K562 (cell line): Measurements from ENCODE around the gene UBXN10. TPM values are rescaled to one million over a fixed set of nuclear protein-coding genes. Genes with fewer than 3 reads are reported as not detected.

Source experiments
- ATAC-seq: fragments of 200-7000 bp; cut with Tn5 transposase; 3 replicates; pipeline ENCODE4 v1.9.1; 2020; ENCODE audit warnings: moderate library complexity
- BruUV-seq: library from RNA; stranded (reverse); fragments of 400-500 nt; replicated peaks from 2 replicates; lab custom pipeline; 2021; lab: Mats Ljungman, UMichigan
- CTCF ChIA-PET: fragments of 300-600 bp; formaldehyde crosslinking; extraction: SDS; loops from one replicate; lab custom pipeline; 2021; ENCODE audit warnings: low intra/inter-chr PET ratio; lab: Yijun Ruan, JAX
- POLR2A ChIA-PET: fragments of 300-600, 350-650 bp; sonication (Branson Sonifier 250); formaldehyde crosslinking; extraction: SDS; loops from one replicate; lab custom pipeline; 2021; ENCODE audit warnings: antibody characterized with exemption, inconsistent platforms; lab: Yijun Ruan, JAX
- DNase-seq, 4 experiments: peaks; one replicate each; pipeline versions ENCODE4 v3.0.0 to v3.0.0-alpha.2; 2011 to 2018; ENCODE audit warnings: low spot score in 3 of 4, mixed read lengths in 3 of 4; ENCODE audit errors: extremely low read depth in 1 of 4
- FAIRE-seq: peaks from 2 replicates; lab custom pipeline; 2011; peaks lifted over from hg19 to GRCh38; lab: Jason Lieb, UNC
- H2AFZ ChIP-seq: 2 replicates; pipeline ENCODE4 v1.6.0; 2011; ENCODE audit warnings: low read depth, low read length, control low read depth, inconsistent platforms
- H3K27ac ChIP-seq: fragments of 200-600 bp; 3 replicates; pipeline ENCODE4 v1.8.0; 2011; ENCODE audit warnings: low read depth, mild to moderate bottlenecking, control low read depth, inconsistent platforms, low read length, moderate library complexity, mixed read lengths; ENCODE audit errors: extremely low read depth
- H3K27me3 ChIP-seq, 2 experiments: fragments of 300-600 bp in 1 of 2; 2 replicates in 1 of 2; 3 replicates in 1 of 2; pipeline versions ENCODE4 v1.6.0 to v1.8.0; 2011; ENCODE audit warnings: inconsistent platforms in 2 of 2, low read length in 2 of 2, mild to moderate bottlenecking in 1 of 2, mixed read lengths in 1 of 2, moderate library complexity in 1 of 2; ENCODE audit not compliant: control insufficient read depth in 2 of 2, insufficient read depth in 2 of 2
- H3K36me3 ChIP-seq: fragments of 300-600 bp; 3 replicates; pipeline ENCODE4 v1.8.0; 2011; ENCODE audit warnings: mild to moderate bottlenecking, low read length, inconsistent platforms; ENCODE audit not compliant: control insufficient read depth, insufficient read depth
- H3K4me1 ChIP-seq, 2 experiments: fragments of 200-600 bp in 1 of 2; replicated peaks in 1 of 2; 2 replicates in 1 of 2; 3 replicates in 1 of 2; pipeline versions ENCODE4 v1.5.1 to v1.8.0; 2011; ENCODE audit warnings: inconsistent platforms in 2 of 2, low read length in 2 of 2, mild to moderate bottlenecking in 1 of 2, mixed read lengths in 1 of 2, moderate library complexity in 1 of 2; ENCODE audit not compliant: control insufficient read depth in 2 of 2, insufficient read depth in 2 of 2
- H3K4me2 ChIP-seq: 2 replicates; pipeline ENCODE4 v1.6.1; 2011; ENCODE audit warnings: low read length, control low read depth, inconsistent platforms, mixed read lengths; ENCODE audit not compliant: insufficient read depth
- H3K4me3 ChIP-seq: fragments of 200-600 bp; sonication (generic), shearing (Covaris generic); 2 replicates; pipeline ENCODE4 v1.5.1; 2016; ENCODE audit warnings: control low read depth, inconsistent platforms
- H3K79me2 ChIP-seq: fragments of 200-600 bp; 3 replicates; pipeline ENCODE4 v1.8.0; 2011; ENCODE audit warnings: low read length, inconsistent platforms; ENCODE audit not compliant: control insufficient read depth, insufficient read depth
- H3K9ac ChIP-seq, 2 experiments: 2 replicates each; pipeline versions ENCODE4 v1.6.0 to v1.6.1; 2011; ENCODE audit warnings: low read depth in 2 of 2, low read length in 2 of 2, control low read depth in 1 of 2, inconsistent platforms in 1 of 2, mild to moderate bottlenecking in 1 of 2, mixed read lengths in 1 of 2; ENCODE audit not compliant: insufficient read depth in 1 of 2
- H3K9me1 ChIP-seq: one replicate; pipeline ENCODE4 v1.6.0; 2011; ENCODE audit warnings: inconsistent platforms, mild to moderate bottlenecking, low read length, moderate library complexity; ENCODE audit not compliant: control insufficient read depth, insufficient read depth
- H3K9me3 ChIP-seq: replicated peaks from 2 replicates; pipeline ENCODE4 v1.5.1; 2011; ENCODE audit warnings: low read depth, low read length, inconsistent platforms; ENCODE audit not compliant: control insufficient read depth, insufficient read depth
- H4K20me1 ChIP-seq: replicated peaks from 2 replicates; pipeline ENCODE4 v1.6.1; 2011; ENCODE audit warnings: low read length, inconsistent platforms, mixed read lengths; ENCODE audit not compliant: control insufficient read depth, insufficient read depth
- CEBPG ChIP-seq, 3 experiments: fragments of 200-800 bp in 1 of 3; sonication (Bioruptor generic) in 1 of 3; sonication (generic) in 1 of 3; formaldehyde crosslinking in 1 of 3; IDR thresholded peaks in 2 of 3; conservative IDR thresholded peaks in 1 of 3; 2 replicates each; pipeline versions ENCODE4 v1.6.1 to v1.8.0; 2016 to 2022; ENCODE audit warnings: missing compliant biosample characterization in 2 of 3, missing genetic modification characterization in 2 of 3, mild to moderate bottlenecking in 1 of 3, missing genetic modification reagents in 1 of 3
- CEBPZ ChIP-seq: fragments of 150-350 bp; IDR thresholded peaks from 2 replicates; pipeline ENCODE4 v1.6.1; 2014; ENCODE audit warnings: low read depth, mild to moderate bottlenecking, low read length, borderline replicate concordance
- PHTF2 ChIP-seq: fragments of 250-450 bp; sonication (Bioruptor Pico); IDR thresholded peaks from 2 replicates; pipeline ENCODE4 v1.5.0; 2021; ENCODE audit warnings: mild to moderate bottlenecking
- POLR2B ChIP-seq: fragments of 450-650 bp; IDR thresholded peaks from 2 replicates; pipeline ENCODE4 v1.6.1; 2018; ENCODE audit warnings: low read depth; ENCODE audit not compliant: partially characterized antibody
- SETDB1 ChIP-seq: IDR thresholded peaks from one replicate; pipeline ENCODE4 v1.6.1; 2012; ENCODE audit warnings: low read length, control low read depth, inconsistent platforms
- ZNF175 ChIP-seq: fragments of 200-800 bp; sonication (Bioruptor generic); IDR thresholded peaks from 2 replicates; pipeline ENCODE4 v1.6.1; 2016; ENCODE audit warnings: low read depth, mild to moderate bottlenecking, missing genetic modification characterization, missing compliant biosample characterization
- ZNF76 ChIP-seq: fragments of 250-450 bp; sonication (Bioruptor Pico); IDR thresholded peaks from 2 replicates; pipeline ENCODE4 v1.4.0; 2020; ENCODE audit warnings: mild to moderate bottlenecking, moderate library complexity, borderline replicate concordance
- WGBS: fragments of 100-300 bp; shearing (Covaris generic); methylation state at CpG from one replicate; pipeline ENCODE4 v1.1.6; 2016; ENCODE audit warnings: low coverage, mixed read lengths; ENCODE audit not compliant: insufficient coverage; ENCODE audit errors: missing lambda C conversion rate; 5-methylcytosine and 5-hydroxymethylcytosine counted together
- in situ Hi-C: fragments of 300-500 bp; cut with MboI; formaldehyde crosslinking; loops from 4 replicates; pipeline ENCODE4 v1.15.0; 2018; ENCODE audit warnings: inconsistent platforms, mixed read lengths
- intact Hi-C: fragments of 100-400 bp; cut with micrococcal nuclease; formaldehyde crosslinking; loops from 2 replicates; pipeline ENCODE4 v1.14.2; 2022
- polyA plus RNA-seq, 8 experiments: library from polyadenylated mRNA; depleted of rRNA in 4 of 8; stranded (reverse) in 5 of 8; unstranded in 3 of 8; fragments of >200 nt; fragmentation: Nextera tagmentation in 2 of 8; fragmentation: Illumina TruSeq in 1 of 8; extraction: Ambion mirVana in 2 of 8; extraction: Trizol in 1 of 8; gene quantifications; 2 replicates each; pipeline versions ENCODE4 v1.2.1 to v1.2.3, GENCODE V29; 2011 to 2014; ENCODE audit warnings: inconsistent platforms in 1 of 8, missing spikeins in 1 of 8
- total RNA-seq, 7 experiments: library from RNA; depleted of rRNA in 6 of 7; stranded (reverse); fragments of >200 nt in 6 of 7; fragmentation: Illumina TruSeq in 2 of 7; extraction: Trizol in 2 of 7; gene quantifications; 2 replicates each; pipeline versions ENCODE4 v1.2.1 to v1.2.3, GENCODE V29; 2011 to 2021; ENCODE audit warnings: low replicate concordance in 1 of 7
- TF ChIP-seq, protein P1 (sequence below): fragments of 450-650 bp; IDR thresholded peaks from one replicate; pipeline ENCODE4 v1.6.1; 2018; ENCODE audit warnings: mild to moderate bottlenecking, moderate library complexity; ENCODE audit not compliant: partially characterized antibody
- TF ChIP-seq, protein P2 (sequence below), 2 experiments: fragments of 450-650 bp in 1 of 2; sonication (generic) in 1 of 2; formaldehyde crosslinking in 1 of 2; IDR thresholded peaks in 1 of 2; conservative IDR thresholded peaks in 1 of 2; 2 replicates each; pipeline versions ENCODE4 v1.6.1 to v1.8.1; 2016 to 2023; ENCODE audit warnings: mild to moderate bottlenecking in 2 of 2, moderate library complexity in 2 of 2, inconsistent platforms in 1 of 2, missing genetic modification reagents in 1 of 2

Gene UBXN10
- total and polyA plus RNA-seq, 9 of the 15 experiments (the other 6 are each of a cell fraction or from before 2014, with no cell fraction given) = 10.7 to 17.7 (median 13.6) TPM

DNA sequence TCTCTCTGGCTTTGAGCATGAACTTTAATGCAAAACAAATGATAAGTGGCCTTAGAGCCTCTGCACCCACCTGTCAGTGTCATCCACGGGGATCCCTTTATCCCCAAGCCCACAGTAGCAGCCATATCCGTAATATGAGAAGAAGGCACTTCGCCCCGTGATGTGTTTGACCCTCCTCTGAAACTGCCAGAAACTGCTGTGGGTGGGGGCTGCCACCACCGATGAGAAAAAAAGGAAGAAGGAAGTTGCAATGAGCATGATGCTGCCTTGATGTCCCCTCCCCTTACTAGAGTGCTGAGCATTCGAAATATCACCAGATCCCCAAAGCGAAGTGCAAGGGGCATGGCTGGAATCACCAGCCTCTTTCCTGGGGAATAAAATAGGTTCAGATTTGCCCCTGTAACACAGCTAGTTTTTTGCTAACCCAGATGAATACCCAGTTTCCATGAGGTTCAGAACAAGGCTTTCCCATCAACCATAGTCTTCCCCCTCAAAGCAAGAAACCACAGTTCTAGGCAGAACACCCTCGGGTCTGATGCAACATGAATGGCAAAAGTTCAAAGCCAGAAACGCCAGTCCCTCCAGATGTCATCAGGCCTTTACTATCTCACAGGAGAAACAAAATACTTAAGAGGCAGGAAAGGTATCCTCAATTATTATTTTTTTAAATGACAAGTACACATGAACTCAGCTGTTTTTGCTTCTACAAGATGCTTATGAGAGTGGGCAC lies 10.8 kb upstream of the UBXN10 start:
- no peak overlapping the region for H3K4me3 ChIP-seq
- no peaks in the 10 kb centered on the region for H3K36me3 ChIP-seq
- intact Hi-C loops = no loop called here
- 41% methylated on average over 9 of the region's 9 CpGs for WGBS
- H3K9me3 ChIP-seq = peaks cover 7% of the 10 kb centered on the region
- in situ Hi-C loops = no loop called here
- peaks cover 16 to 20% of the 10 kb centered on the region in 2 experiments for H3K4me1 ChIP-seq
- no peak overlapping the region for H3K4me2 ChIP-seq
- ATAC-seq (peak; percentile 11; the same call in 1 of the 3 replicates), FAIRE-seq (no peak), DNase-seq (no peak)
- peak overlapping the region; percentile 76 for H2AFZ ChIP-seq
- peak; percentile 36; the same call in 1 of the 2 replicates for TF ChIP-seq CEBPG (CRISPR knock-in tag; IDR thresholded peaks at IDR 0.05)
- peak; percentile 63 to 66 for TF ChIP-seq CEBPG (tag; conservative IDR thresholded peaks at IDR 0.05 in 1 of 2, IDR thresholded peaks at IDR 0.05 in 1 of 2)
- TF ChIP-seq, protein P1, sequence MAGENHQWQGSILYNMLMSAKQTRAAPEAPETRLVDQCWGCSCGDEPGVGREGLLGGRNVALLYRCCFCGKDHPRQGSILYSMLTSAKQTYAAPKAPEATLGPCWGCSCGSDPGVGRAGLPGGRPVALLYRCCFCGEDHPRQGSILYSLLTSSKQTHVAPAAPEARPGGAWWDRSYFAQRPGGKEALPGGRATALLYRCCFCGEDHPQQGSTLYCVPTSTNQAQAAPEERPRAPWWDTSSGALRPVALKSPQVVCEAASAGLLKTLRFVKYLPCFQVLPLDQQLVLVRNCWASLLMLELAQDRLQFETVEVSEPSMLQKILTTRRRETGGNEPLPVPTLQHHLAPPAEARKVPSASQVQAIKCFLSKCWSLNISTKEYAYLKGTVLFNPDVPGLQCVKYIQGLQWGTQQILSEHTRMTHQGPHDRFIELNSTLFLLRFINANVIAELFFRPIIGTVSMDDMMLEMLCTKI = no peak
- TF ChIP-seq PHTF2 (CRISPR knock-in tag) = 0 out of 2 replicates have a peak, but pooled peaks have one; percentile 10
- TF ChIP-seq, protein P2, sequence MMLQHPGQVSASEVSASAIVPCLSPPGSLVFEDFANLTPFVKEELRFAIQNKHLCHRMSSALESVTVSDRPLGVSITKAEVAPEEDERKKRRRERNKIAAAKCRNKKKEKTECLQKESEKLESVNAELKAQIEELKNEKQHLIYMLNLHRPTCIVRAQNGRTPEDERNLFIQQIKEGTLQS (IDR thresholded peaks at IDR 0.05) = 0 out of 2 replicates have a peak, but pooled peaks have one; percentile 28
- TF ChIP-seq, protein P2 (CRISPR knock-in tag; conservative IDR thresholded peaks at IDR 0.05) = no peak
- no peak for TF ChIP-seq SETDB1
- no peak for TF ChIP-seq CEBPZ
- no peak for TF ChIP-seq ZNF76 (CRISPR knock-in tag)
- TF ChIP-seq ZNF175 (CRISPR knock-in tag) = peak; percentile 31; the same call in 1 of the 2 replicates
- TF ChIP-seq POLR2B = no peak
- no peaks in the 10 kb centered on the region for H4K20me1 ChIP-seq
- CTCF ChIA-PET = interaction anchor here (0.6 kb wide), 1 partner anchor 539 kb away, joined by 6 read pairs; no protein-coding TSS in a partner anchor
- no TSS peak for BruUV-seq
- H3K27me3 ChIP-seq = no peaks in the 10 kb centered on the region
- H3K27ac ChIP-seq = no peak overlapping the region
- no peaks in the 10 kb centered on the region for H3K79me2 ChIP-seq
- POLR2A ChIA-PET = interaction anchor here (1.2 to 3.2 kb wide), 2 partner anchors 8 to 24 kb away, joined by 3 to 15 read pairs; no protein-coding TSS in a partner anchor
- no peak overlapping the region for H3K9ac ChIP-seq
- no peaks in the 10 kb centered on the region for H3K9me1 ChIP-seq
